ENCODE measurements around the gene SELENOM.

DNA sequence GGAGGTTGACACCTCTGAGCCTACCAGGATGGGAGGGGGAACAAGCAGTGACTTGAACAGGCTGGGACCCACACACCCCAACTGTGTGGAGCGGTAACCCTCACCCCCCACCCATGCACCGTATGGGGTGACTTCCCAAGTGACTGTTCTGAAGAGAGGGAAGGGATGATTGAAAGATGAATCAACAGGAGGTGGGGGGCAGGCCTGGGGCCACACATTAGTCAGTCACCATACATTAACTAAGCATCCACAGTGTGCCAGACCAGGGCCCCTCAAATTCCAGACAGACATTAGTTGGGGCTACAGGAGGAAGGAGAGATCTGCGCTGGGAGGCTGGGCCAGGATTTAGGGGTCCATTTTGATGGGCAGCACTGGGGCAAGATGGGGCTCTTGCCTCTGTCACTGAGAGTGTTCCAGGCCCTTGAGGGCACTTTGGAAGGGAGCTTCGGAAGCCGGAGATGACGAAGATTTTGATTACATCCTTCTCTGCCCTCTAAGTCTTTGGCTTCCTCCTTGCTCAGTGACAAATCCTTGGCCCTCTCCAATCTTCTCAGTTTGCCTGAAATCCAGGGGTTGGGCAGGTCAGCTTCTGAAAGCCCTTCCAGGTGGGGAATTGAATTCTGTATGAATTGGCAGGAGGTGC lies 25.3 kb downstream of the SELENOM start:
- no peak for TF ChIP-seq TAF1 (IDR thresholded peaks at IDR 0.05; ENCODE audit: borderline replicate concordance, insufficient read depth, low read length)
- no peak for TF ChIP-seq SIN3A (IDR thresholded peaks at IDR 0.05; ENCODE audit: borderline replicate concordance, insufficient read depth, low read length)
- TF ChIP-seq POLR2AphosphoS5 (IDR thresholded peaks at IDR 0.05; ENCODE audit: low read depth, low read length) = no peak

All from PFSK-1 (cell line).